ENCODE measurements around the gene LECT2.

DNA sequence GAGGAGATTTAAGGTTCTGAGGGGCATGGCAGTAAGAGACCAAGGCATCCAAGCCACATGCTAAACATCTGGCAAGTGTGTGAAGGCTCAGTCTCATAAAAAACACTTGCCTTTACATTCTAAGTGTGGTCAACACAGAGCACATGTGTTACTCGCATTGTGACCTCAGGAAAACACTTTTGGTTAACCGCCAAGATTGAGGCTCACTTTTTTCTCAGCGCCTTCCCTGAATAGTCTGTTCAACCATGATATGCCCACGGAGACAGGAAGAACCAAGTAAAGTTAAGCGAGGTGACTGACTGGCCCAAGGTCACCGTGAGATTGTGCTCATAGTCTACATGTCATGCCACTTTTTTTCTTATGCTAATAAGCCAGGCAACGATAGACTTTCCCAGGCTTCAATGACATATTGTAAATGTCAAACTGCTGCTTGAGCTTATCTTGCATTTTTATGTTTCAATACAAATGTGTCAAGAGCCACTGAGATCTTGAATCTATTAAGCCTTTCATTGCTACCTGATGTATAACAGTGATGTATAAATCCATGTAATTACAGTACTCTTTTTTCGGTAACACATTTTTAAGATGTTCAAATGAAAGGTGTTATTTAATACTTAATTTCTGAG, 38.0 kb downstream of the LECT2 start:
- TF ChIP-seq, protein P1, sequence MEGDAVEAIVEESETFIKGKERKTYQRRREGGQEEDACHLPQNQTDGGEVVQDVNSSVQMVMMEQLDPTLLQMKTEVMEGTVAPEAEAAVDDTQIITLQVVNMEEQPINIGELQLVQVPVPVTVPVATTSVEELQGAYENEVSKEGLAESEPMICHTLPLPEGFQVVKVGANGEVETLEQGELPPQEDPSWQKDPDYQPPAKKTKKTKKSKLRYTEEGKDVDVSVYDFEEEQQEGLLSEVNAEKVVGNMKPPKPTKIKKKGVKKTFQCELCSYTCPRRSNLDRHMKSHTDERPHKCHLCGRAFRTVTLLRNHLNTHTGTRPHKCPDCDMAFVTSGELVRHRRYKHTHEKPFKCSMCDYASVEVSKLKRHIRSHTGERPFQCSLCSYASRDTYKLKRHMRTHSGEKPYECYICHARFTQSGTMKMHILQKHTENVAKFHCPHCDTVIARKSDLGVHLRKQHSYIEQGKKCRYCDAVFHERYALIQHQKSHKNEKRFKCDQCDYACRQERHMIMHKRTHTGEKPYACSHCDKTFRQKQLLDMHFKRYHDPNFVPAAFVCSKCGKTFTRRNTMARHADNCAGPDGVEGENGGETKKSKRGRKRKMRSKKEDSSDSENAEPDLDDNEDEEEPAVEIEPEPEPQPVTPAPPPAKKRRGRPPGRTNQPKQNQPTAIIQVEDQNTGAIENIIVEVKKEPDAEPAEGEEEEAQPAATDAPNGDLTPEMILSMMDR (IDR thresholded peaks at IDR 0.05) = no peak
- no peak for TF ChIP-seq POLR2A (IDR thresholded peaks at IDR 0.05)
- no peak for TF ChIP-seq POLR2AphosphoS5 (IDR thresholded peaks at IDR 0.05)

All from breast epithelium (tissue), 3 donors.